Epithelial cell of prostate (primary cell): ENCODE measurements around the gene CAND2.

ENCODE experiments used
- DNase-seq: peaks from one replicate; pipeline ENCODE4 v3.0.0-alpha.2; 2011; ENCODE audit warnings: low read depth, low spot score
- H3K27ac ChIP-seq: fragments of 450-650 bp; 2 replicates; pipeline ENCODE4 v1.5.1; 2017; ENCODE audit warnings: mild to moderate bottlenecking

CAND2 gene

DNA sequence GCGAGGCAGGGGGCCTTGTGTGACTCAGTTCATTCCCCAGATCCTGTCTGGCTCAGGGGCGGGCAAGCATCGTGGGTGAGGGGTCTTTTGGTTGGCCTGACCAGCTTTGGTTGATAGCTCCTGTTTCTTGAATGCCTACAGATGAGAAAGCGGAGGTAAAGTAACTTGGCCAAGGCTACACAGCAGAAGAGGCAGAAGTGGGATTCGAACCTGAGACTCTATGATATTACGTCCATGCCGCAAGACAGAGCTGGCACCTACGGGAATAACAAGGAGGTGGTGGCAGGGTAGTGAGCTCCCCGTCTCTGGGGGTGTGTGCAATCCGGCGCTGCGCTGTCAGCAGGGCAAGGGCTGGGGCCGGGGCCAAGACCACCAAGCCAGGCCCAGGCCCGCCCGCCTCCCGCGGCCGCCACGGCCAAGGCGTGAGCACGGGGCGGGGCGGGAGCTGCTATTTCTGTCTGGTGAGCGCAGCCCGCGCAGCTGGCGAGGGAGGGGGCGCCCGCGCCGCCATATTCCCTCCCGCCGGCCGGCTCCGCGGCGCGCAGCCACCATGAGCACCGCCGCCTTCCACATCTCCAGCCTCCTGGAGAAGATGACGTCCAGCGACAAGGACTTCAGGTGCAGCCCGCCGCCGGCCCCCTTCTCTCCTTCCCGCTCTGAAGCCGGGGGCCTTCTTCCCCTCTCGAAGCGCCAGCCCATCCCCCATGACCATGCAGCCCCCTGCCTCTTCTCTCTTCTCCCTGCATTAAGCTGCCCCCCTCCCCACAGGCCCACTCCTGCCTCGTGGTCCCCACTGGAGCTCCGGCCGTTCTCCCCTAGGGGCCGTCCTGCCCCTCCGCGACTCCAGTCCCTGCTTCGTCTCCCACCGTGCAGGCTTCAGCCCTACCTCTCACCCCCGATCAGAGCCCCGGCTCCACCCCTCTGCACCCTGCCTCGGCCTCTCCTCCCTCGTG is at the start of gene CAND2:
Gene CAND2 (plus strand): TSS at position 510 of the 953 bp plus-strand sequence. CDS start 41 bp downstream, at position 551.
- H3K27ac ChIP-seq, result no peak within 1 kb of the TSS
- no peak for DNase-seq

- DNase-seq, result no peak
- H3K27ac ChIP-seq, result no peak overlapping the region
These were observed 48.0 kb upstream of the CAND2 start for GRCh38 chr3:12748477-12748876.

DNA sequence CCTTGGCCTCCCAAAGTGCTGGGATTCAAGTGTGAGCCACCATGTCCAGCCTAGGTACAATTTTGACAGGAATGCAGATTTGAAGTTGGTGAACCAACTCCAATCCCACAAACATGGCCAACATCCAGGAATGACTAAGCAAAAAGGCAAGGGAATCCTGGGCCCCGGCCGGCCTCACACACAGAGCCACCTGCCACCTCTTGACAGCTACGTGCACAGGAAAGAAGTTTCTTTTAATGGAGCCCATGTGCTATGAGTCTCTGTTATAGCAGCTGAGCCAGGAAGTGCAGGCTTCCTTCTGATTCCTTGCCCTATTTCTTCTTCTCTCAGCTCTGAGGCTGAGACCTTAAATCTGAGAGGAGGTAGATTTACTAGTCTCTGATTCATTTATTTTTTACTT is 46.3 kb upstream of the CAND2 start:
- DNase-seq, result no peak

DNA sequence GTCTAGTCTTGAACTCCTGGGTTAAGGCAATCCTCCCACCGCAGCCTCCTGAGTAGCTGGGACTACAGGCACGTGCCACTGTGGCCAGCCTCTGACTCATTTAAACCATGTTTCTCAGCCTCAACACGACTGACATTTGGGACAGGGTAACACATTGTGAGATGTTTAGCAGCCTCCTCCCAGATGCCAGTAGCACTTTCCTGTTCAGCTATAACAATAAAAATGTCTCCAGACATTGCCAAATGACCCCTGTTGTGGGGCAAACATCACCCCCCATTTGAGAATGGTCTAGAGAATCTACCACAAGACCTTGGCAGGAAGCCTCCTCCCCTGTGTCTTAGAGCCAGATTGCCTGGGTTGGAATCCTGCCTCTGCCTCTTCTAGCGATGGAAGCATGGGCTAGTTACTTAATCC is 45.8 kb upstream of the CAND2 start:
- no peak for DNase-seq
- H3K27ac ChIP-seq, result peak overlapping the region; percentile 99

More for the DNA sequence above, 46.3 kb upstream of the CAND2 start:
- H3K27ac ChIP-seq, result peak overlapping the region; percentile 99

- no peak for DNase-seq
- peak overlapping the region; percentile 99 for H3K27ac ChIP-seq
These were observed 44.9 kb upstream of the CAND2 start for GRCh38 chr3:12751571-12751970.

GRCh38 chr3:12752102-12752501 is 44.4 kb upstream of the CAND2 start:
- no peak for DNase-seq
- H3K27ac ChIP-seq, result peak overlapping the region; percentile 99

DNA sequence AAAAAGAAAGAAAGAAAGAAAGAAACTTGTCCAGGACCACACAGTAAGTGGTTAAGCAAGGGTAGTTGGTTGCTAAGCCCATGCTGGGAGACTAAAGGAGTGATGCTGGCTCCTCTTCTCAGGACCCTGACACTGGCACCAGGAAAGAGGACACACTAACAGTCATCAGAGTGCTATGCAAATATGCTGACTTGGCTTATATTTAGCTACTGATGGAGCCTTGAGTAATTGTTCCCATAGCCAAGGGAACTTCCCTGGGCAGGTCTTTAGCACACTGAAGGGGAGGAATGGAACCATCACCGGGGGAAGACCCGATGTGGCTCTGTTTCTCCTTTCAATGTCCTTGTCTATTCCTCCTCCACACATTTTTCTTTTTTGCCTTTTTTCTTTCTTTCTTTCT is 43.7 kb upstream of the CAND2 start:
- no peak for DNase-seq
- peak overlapping the region; percentile 99 for H3K27ac ChIP-seq

- H3K27ac ChIP-seq, result peak overlapping the region; percentile 99
- no peak for DNase-seq
These were observed 43.0 kb upstream of the CAND2 start for GRCh38 chr3:12753275-12754028.

- DNase-seq, result no peak
- peak overlapping the region; percentile 99 for H3K27ac ChIP-seq
These were observed 42.2 kb upstream of the CAND2 start for GRCh38 chr3:12754313-12754712.

GRCh38 chr3:12755754-12756153 is 40.7 kb upstream of the CAND2 start:
- DNase-seq, result no peak
- H3K27ac ChIP-seq, result peak overlapping the region; percentile 99

GRCh38 chr3:12756175-12756574 is 40.3 kb upstream of the CAND2 start:
- peak overlapping the region; percentile 99 for H3K27ac ChIP-seq
- no peak for DNase-seq

DNA sequence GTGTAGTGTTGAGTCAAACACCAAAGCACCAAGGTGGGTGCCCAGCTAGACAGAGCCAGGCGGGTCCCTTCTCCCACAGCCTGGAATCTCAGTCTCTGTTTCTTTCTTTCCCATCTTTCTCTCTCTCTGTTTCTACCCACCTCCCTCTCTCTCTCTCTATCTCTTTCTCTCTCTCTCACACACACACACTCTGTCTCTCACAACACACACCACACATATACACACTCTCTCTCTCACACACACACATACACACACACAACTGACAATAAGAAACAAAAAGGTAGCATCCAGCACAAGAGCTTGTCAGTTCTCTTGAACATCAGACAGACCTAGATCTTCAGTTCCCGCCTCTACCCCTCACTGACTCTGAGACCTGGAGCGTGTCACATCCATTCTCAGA is 39.8 kb upstream of the CAND2 start:
- no peak for DNase-seq
- H3K27ac ChIP-seq, result peak overlapping the region; percentile 99

DNA sequence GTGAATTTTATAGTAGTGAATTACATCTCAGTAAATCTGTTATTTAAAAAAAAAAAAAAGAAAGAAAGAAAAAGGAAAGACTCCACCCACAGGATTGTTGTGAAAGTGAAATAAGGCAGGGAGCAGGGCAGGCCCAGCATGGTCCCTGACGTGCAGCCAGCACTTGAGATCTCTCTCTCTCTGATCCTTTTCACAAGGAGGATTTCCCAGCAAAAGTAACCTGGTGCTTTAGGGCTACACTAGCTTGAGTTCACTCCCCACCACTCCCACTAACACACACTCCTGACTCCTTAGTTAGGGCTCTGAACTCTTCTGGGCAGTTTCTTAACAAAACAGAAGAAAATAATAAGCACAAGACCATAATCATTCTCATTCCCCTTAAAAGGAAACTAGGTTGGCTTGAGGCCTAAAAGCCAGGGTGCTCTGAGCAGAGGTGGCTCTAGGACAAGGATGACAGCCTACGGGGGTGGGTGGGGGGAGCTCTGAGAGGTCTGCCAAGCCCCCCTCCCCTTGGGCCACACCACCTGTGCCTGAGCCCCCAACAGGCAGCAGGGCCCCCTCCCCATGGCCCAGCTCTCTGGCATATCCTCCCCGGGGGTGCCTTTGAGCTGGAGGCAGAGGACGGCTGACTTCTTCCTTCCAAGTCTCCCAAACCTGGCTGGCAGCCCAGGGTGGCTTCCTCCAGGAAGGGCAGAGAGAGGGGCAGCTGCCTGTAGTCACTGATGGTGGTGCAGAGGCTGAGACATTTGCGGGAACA is 38.3 kb upstream of the CAND2 start:
- peak overlapping the region; percentile 99 for H3K27ac ChIP-seq
- no peak for DNase-seq

- H3K27ac ChIP-seq, result peak within 1 kb of the TSS; percentile 99
- peak; percentile 96 for DNase-seq
These were observed 37.3 kb upstream of the CAND2 start, which contains the start of gene TMEM40 for GRCh38 chr3:12759097-12759679. TSS of gene TMEM40 (minus strand) at chr3:12759259. CDS start at chr3:12749832, 9,427 bp downstream.

DNA sequence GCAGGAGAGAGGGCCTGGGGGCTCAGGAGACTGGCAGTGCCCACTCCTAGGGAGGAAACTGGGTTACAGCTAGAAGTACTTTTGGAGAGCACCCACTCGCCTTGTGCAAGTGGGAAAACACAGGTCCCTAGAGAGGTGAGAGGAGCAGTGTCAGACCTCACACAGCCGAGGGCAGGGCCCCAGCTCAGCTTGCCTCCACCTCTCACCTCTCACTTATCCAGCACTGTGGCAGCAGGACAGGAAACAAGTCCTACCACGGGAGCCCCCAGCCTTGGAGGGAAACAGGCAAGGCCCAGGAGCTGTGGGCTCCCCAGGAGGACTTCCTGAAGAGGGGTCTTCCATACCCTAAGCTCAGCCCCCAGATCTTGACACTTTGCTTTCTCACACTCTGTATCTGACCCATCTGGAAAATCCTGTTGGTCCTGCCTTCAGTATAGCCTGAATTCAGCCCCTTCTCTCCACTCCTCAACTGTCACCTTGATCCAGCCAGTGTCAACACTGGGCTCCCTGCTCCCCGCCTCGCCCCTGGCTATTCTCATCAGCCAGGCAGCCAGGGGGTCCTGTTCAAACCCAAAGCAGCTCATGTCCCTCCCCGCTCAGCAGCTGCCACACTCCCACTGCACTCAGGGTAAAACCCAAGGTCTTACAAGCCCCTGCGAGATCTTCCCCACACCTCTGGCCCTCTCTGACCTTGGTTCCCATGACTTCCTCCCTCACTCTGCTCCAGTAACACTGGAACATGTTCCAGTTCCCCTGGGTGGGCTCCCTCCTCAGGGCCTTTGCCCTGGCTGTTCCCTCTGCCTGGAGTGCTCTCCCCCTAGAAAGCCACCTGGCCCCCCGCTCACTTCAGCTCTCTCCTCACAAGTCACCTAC is 36.6 kb upstream of the CAND2 start:
- H3K27ac ChIP-seq, result peak overlapping the region; percentile 99

DNA sequence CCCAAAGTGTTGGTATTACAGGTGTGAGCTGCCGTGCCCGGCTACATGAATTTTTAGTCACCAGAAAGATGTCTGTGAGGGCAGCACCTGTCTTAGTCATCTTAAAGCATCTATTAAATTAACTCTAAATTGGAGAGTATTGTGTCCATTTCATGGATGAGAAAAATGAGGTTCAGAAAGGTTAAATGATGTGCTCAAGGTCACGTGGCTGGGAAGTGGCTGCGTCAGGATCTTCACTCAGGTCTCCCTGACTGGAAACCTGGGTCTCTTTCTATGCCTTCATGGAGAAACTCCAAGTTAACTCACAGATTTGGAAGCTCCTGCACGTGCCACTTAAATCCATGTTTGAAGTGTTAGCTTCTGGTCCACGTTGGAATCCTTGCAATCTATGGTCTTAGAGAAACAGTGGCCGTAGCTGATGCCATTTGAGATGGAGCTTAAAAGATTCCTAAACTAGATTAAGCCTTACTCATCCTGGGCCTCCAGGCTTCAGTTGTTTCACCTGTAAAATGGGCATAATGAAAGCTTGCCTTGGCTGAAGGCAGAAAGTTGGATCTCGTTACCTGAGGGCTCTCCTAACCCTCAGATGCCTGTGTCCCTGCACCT is 32.2 kb upstream of the CAND2 start:
- DNase-seq, result no peak
- H3K27ac ChIP-seq, result peak overlapping the region; percentile 86

More for the DNA sequence above, 36.6 kb upstream of the CAND2 start:
- no peak for DNase-seq

DNA sequence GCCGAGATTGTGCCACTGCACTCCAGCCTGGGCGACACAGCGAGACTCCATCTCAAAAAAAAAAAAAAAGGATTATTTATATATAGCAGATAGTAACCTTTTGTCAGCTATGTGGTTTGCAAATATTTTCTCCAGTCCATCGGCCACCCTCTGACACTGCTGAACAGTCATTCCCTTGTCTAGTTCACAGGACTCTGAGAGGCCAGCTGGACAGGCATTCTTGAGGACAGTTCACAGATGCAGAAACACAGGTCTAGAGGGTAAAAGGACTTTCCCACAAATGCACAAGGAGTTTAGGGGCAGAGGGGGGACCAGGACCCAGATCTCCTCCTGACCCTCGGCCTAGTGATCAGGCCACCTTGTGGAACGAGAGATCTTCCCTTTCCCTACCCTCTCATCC is 29.9 kb upstream of the CAND2 start:
- H3K27ac ChIP-seq, result no peak overlapping the region
- no peak for DNase-seq
